H1 (cell line): ENCODE results near the gene ZNF738. TPM values are rescaled to one million over a fixed set of nuclear protein-coding genes. Genes with fewer than 3 reads are reported as not detected.

Experiments
- BRCA1 ChIP-seq: IDR thresholded peaks from 2 replicates; pipeline ENCODE4 v1.6.1; 2012; ENCODE audit warnings: low read depth, low read length, improper control_type of control experiment
- CEBPB ChIP-seq: IDR thresholded peaks from 2 replicates; pipeline ENCODE4 v1.6.1; 2012; ENCODE audit warnings: low read depth, low read length
- HDAC2 ChIP-seq, 2 experiments: fragments of 300-600 bp in 1 of 2; sonication (generic) in 1 of 2; IDR thresholded peaks; 2 replicates each; pipeline ENCODE4 v1.6.1; 2011 to 2012; ENCODE audit warnings: low read depth in 2 of 2, low read length in 2 of 2, mild to moderate bottlenecking in 2 of 2, moderate library complexity in 2 of 2, borderline replicate concordance in 1 of 2, inconsistent platforms in 1 of 2
- HDAC6 ChIP-seq: IDR thresholded peaks from one replicate; pipeline ENCODE4 v1.7.1; 2012; ENCODE audit warnings: low read depth, mild to moderate bottlenecking, inconsistent platforms, low read length, moderate library complexity
- RBBP5 ChIP-seq: IDR thresholded peaks from 2 replicates; pipeline ENCODE4 v1.7.1; 2012; ENCODE audit warnings: low read depth, mild to moderate bottlenecking, inconsistent platforms, low read length, moderate library complexity, borderline replicate concordance
- SIRT6 ChIP-seq: IDR thresholded peaks from one replicate; pipeline ENCODE4 v1.7.1; 2012; ENCODE audit warnings: low read length, inconsistent platforms
- SIX5 ChIP-seq: IDR thresholded peaks from 2 replicates; pipeline ENCODE4 v1.6.1; 2011; ENCODE audit warnings: mild to moderate bottlenecking, low read depth, low read length
- SRF ChIP-seq: IDR thresholded peaks from 2 replicates; pipeline ENCODE4 v1.6.1; 2011; ENCODE audit warnings: mild to moderate bottlenecking, low read depth, low read length, moderate library complexity
- TAF1 ChIP-seq: IDR thresholded peaks from 2 replicates; pipeline ENCODE4 v1.6.1; 2011; ENCODE audit warnings: mild to moderate bottlenecking, low read depth, low read length
- YY1 ChIP-seq: IDR thresholded peaks from 2 replicates; pipeline ENCODE4 v1.6.1; 2011; ENCODE audit warnings: low read depth, mild to moderate bottlenecking, low read length
- polyA plus RNA-seq, 7 experiments: library from polyadenylated mRNA; depleted of rRNA in 3 of 7; stranded (reverse) in 5 of 7; unstranded in 2 of 7; fragments of >200 nt in 5 of 7; fragments of 200-250 nt in 2 of 7; gene quantifications; 1 replicate in 5 of 7; 2 replicates in 1 of 7; 4 replicates in 1 of 7; pipeline versions ENCODE4 v1.2.1 to v1.2.3, GENCODE V29; 2011 to 2013; ENCODE audit warnings: missing spikeins in 2 of 7, mixed read lengths in 2 of 7
- total RNA-seq: library from RNA; stranded (reverse); fragmentation: NEBNext Ultra II Directional; extraction: Animal tissue kit (Norgen Biotek cat#: 25700); gene quantifications from 2 replicates; pipeline ENCODE4 v1.2.1, GENCODE V29; 2021

Gene ZNF738
- total and polyA plus RNA-seq, 2 of the 8 experiments (the other 6 are each of a cell fraction or from before 2014, with no cell fraction given), result 78.1 to 148 TPM

- TF ChIP-seq SIRT6, result no peak
- TF ChIP-seq HDAC2 (IDR thresholded peaks at IDR 0.05; ENCODE audit: borderline replicate concordance in 1 of 2, low read depth in 2 of 2, low read length in 2 of 2), result no peak
- no peak for TF ChIP-seq CEBPB
- TF ChIP-seq TAF1, result no peak
- TF ChIP-seq RBBP5, result no peak
- no peak for TF ChIP-seq SRF
- TF ChIP-seq HDAC6, result no peak
- TF ChIP-seq SIX5, result no peak
- no peak for TF ChIP-seq YY1
- no peak for TF ChIP-seq BRCA1
- TF ChIP-seq, all 59 proteins: peak for 0
Observed at GRCh38 chr19:21396121-21396520, 37.3 kb downstream of the ZNF738 start (continued).
